Neuronal stem cell (in vitro differentiated cells): ENCODE data around the gene TRIM69.
A peak's percentile ranks its signal among the peaks of the same experiment; 100 is the strongest.
"Not testable (repeated sequence)": the region's sequence is repeated elsewhere in the genome, so short reads cannot be mapped to it uniquely, and the experiment has no call there.

Source experiments
- DNase-seq: peaks from one replicate; pipeline ENCODE4 v3.0.0-alpha.2; 2013; ENCODE audit warnings: low spot score
- H2AFZ ChIP-seq: one replicate; pipeline ENCODE4 v1.6.1; 2013; ENCODE audit warnings: mild to moderate bottlenecking, low read length, inconsistent platforms
- H2AK5ac ChIP-seq: 2 replicates; pipeline ENCODE4 v1.6.1; 2013; ENCODE audit warnings: low read depth, mild to moderate bottlenecking, inconsistent platforms, low read length, moderate library complexity, mixed read lengths
- H2BK120ac ChIP-seq: 2 replicates; pipeline ENCODE4 v1.6.1; 2013; ENCODE audit warnings: low read depth, mild to moderate bottlenecking, inconsistent platforms, low read length, moderate library complexity, mixed read lengths
- H2BK12ac ChIP-seq: one replicate; pipeline ENCODE4 v1.6.1; 2013; ENCODE audit warnings: low read length, inconsistent platforms
- H2BK15ac ChIP-seq: 2 replicates; pipeline ENCODE4 v1.6.1; 2013; ENCODE audit warnings: mild to moderate bottlenecking, low read length, inconsistent platforms, mixed read lengths
- H2BK5ac ChIP-seq: one replicate; pipeline ENCODE4 v1.6.1; 2013; ENCODE audit warnings: inconsistent platforms, mild to moderate bottlenecking, low read length, moderate library complexity
- H3K14ac ChIP-seq: one replicate; pipeline ENCODE4 v1.6.1; 2013; ENCODE audit warnings: low read length, inconsistent platforms
- H3K18ac ChIP-seq: 2 replicates; pipeline ENCODE4 v1.6.1; 2013; ENCODE audit warnings: low read length, inconsistent platforms
- H3K23ac ChIP-seq: 2 replicates; pipeline ENCODE4 v1.6.1; 2013; ENCODE audit warnings: low read depth, mild to moderate bottlenecking, mixed read lengths, low read length, inconsistent platforms; ENCODE audit not compliant: poor library complexity
- H3K27ac ChIP-seq: replicated peaks from 3 replicates; pipeline ENCODE4 v1.5.1; 2013; ENCODE audit warnings: low read length, inconsistent platforms
- H3K27me3 ChIP-seq, 3 experiments: 2 replicates each; pipeline ENCODE4 v1.6.1; 2013; ENCODE audit warnings: low read length in 3 of 3, mild to moderate bottlenecking in 2 of 3, inconsistent platforms in 1 of 3, low read depth in 1 of 3, mixed read lengths in 1 of 3, moderate library complexity in 1 of 3; ENCODE audit not compliant: control insufficient read depth in 3 of 3, insufficient read depth in 3 of 3
- H3K36me3 ChIP-seq, 2 donors: replicated peaks in 1 of 2; 2 replicates each; pipeline ENCODE4 v1.6.1; 2013; ENCODE audit warnings: low read length in 2 of 2; ENCODE audit not compliant: control insufficient read depth in 2 of 2, insufficient read depth in 2 of 2
- H3K4ac ChIP-seq: 2 replicates; pipeline ENCODE4 v1.6.1; 2013; ENCODE audit warnings: inconsistent platforms, mild to moderate bottlenecking, low read length, moderate library complexity
- H3K4me1 ChIP-seq, 2 donors: 1 replicate in 1 of 2; 2 replicates in 1 of 2; pipeline ENCODE4 v1.6.1; 2013; ENCODE audit warnings: low read length in 2 of 2, low read depth in 1 of 2; ENCODE audit not compliant: control insufficient read depth in 2 of 2, insufficient read depth in 1 of 2
- H3K4me2 ChIP-seq: one replicate; pipeline ENCODE4 v1.6.1; 2013; ENCODE audit warnings: mild to moderate bottlenecking, low read length, inconsistent platforms; ENCODE audit not compliant: insufficient read depth, poor library complexity, severe bottlenecking
- H3K4me3 ChIP-seq, 2 donors: 2 replicates each; pipeline ENCODE4 v1.5.1; 2013; ENCODE audit warnings: low read length in 2 of 2, mild to moderate bottlenecking in 2 of 2, inconsistent platforms in 1 of 2, moderate library complexity in 1 of 2
- H3K79me1 ChIP-seq: one replicate; pipeline ENCODE4 v1.6.1; 2013; ENCODE audit warnings: low read depth, mild to moderate bottlenecking, inconsistent platforms, low read length, moderate library complexity
- H3K9ac ChIP-seq: one replicate; pipeline ENCODE4 v1.6.1; 2013; ENCODE audit warnings: mild to moderate bottlenecking, low read depth, low read length, inconsistent platforms; ENCODE audit not compliant: poor library complexity
- H3K9me3 ChIP-seq, 2 donors: replicated peaks in 1 of 2; 2 replicates each; pipeline versions ENCODE3 to v1.6.1; 2013; ENCODE audit warnings: low read length in 2 of 2, mild to moderate bottlenecking in 2 of 2, inconsistent platforms in 1 of 2, low read depth in 1 of 2, mixed read lengths in 1 of 2, moderate library complexity in 1 of 2; ENCODE audit not compliant: control insufficient read depth in 2 of 2, insufficient read depth in 1 of 2
- H4K8ac ChIP-seq: one replicate; pipeline ENCODE4 v1.6.1; 2013; ENCODE audit warnings: low read depth, mild to moderate bottlenecking, inconsistent platforms, low read length, moderate library complexity
- H4K91ac ChIP-seq: one replicate; pipeline ENCODE4 v1.6.1; 2013; ENCODE audit warnings: low read length, low read depth, mild to moderate bottlenecking, inconsistent platforms; ENCODE audit not compliant: poor library complexity
- WGBS, 2 donors: extraction: QIAGEN DNeasy Blood & Tissue Kit; methylation state at CpG; one replicate each; pipeline ENCODE4 v1.1.7; 2013; ENCODE audit warnings: missing lambda C conversion rate in 2 of 2, mixed read lengths in 1 of 2; ENCODE audit not compliant: insufficient read length in 2 of 2, insufficient replicate concordance in 1 of 2; ENCODE audit errors: extremely low coverage in 2 of 2; 5-methylcytosine and 5-hydroxymethylcytosine counted together

TRIM69 gene

DNA sequence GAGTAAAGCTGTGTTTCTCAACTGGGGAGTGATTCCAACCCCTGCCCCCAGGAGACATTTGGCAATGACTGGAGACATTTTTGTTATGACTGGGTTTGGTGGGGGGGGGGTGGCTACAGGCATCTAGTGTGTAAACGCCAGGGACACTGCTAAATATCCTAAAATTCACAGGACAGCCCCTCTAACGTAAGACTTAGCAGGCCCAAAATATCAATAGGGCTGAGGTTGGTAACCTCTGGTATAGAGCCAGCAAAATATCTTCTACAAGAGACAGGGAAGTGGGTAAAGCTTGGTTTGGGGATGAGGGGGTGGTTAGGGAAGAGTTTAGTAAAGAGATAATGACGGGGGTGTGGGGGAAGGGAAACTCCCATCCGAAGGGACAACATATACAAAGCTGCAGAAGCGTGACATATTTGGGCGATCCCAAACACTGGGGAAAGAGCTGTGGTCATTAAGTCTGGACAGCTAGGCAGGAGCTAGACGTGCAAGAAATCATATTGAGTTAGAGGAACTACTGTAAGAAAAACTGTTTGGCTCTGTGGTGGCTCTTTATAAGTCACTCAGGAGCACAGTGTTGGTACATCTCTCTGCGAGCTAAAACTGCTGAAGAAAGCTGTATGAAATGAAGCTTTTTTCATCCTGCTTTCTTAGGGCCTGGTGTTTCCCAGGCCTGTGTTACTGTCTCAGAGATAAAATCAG, 697 bp upstream of the TRIM69 start:
- no peak overlapping the region for H3K4me2 ChIP-seq
- no peak overlapping the region for H4K91ac ChIP-seq
- H2BK12ac ChIP-seq = no peak overlapping the region
- no peak overlapping the region for H2AFZ ChIP-seq
- no peak for DNase-seq
- H3K27ac ChIP-seq = no peak overlapping the region
- no peaks in the 10 kb centered on the region for H3K79me1 ChIP-seq
- H3K36me3 ChIP-seq = peaks cover 0 to 14% of the 10 kb centered on the region in 2 donors
- H3K9me3 ChIP-seq = no peaks in the 10 kb centered on the region
- no peak overlapping the region for H2AK5ac ChIP-seq
- H3K9ac ChIP-seq = no peak overlapping the region
- no peaks in the 10 kb centered on the region for H3K27me3 ChIP-seq
- no peaks in the 10 kb centered on the region for H3K4me1 ChIP-seq
- no peak overlapping the region for H2BK15ac ChIP-seq
- H2BK5ac ChIP-seq = no peak overlapping the region
- no peak overlapping the region for H3K23ac ChIP-seq
- no peak overlapping the region for H3K4me3 ChIP-seq
- H2BK120ac ChIP-seq = no peak overlapping the region
- 100% methylated on average over 1 of the region's 8 CpGs; no CpG with 5 or more reads in 1 of the 2 donors for WGBS, 2 donors
- H3K4ac ChIP-seq = no peak overlapping the region
- H3K18ac ChIP-seq = no peak overlapping the region
- H4K8ac ChIP-seq = no peak overlapping the region
- H3K14ac ChIP-seq = no peak overlapping the region

DNA sequence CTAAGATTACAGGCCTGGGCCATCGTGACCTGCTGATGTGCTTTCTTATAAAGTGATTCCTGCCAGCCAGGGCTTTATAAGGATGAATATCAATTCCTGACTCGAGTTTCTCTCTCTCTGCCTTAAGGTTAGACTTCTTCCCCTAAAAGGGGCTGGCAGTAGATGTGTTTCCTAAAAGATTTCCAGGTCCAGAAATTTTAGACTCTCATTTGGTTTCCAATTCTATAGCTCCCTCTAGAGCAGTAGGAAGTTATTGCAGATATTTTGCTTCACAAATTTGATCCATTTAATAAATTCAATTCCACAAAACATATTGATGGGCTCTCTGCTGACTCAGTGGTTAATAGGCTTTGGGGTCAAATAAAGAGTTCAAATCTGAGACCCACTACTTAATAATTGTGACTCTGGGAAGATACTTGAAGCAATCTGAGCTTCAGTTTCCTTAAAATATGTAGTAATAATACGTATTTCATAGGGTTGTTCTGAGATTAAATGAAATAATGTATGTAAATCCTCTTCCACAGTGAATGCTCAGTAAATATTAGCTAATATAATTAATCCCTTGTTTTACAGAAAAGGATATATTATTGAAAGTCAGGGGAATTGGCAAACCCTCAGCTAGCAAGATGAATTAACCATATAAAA, 2.1 kb downstream of the TRIM69 start:
- no peak overlapping the region for H3K4me2 ChIP-seq

DNA sequence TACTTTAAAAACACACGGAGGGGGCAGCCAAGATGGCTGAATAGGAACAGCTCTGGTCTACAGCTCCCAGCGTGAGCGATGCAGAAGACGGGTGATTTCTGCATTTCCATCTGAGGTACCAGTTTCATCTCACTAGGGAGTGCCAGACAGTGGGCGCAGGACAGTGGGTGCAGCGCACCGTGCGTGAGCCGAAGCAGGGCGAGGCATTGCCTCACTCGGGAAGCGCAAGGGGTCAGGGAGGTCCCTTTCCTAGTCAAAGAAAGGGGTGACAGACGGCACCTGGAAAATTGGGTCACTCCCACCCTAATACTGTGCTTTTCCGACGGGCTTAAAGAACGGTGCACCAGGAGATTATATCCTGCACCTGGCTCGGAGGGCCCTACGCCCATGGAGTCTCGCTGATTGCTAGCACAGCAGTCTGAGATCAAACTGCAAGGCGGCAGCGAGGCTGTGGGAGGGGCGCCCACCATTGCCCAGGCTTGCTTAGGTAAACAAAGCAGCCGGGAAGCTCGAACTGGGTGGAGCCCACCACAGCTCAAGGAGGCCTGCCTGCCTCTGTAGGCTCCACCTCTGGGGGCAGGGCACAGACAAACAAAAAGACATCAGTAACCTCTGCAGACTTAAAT, 3.0 kb downstream of the TRIM69 start:
- H3K18ac ChIP-seq, H3K27me3 ChIP-seq, H3K27ac ChIP-seq, H2BK12ac ChIP-seq, H3K4ac ChIP-seq, H3K9me3 ChIP-seq, DNase-seq, H4K8ac ChIP-seq, H3K9ac ChIP-seq, H3K4me3 ChIP-seq, H2AFZ ChIP-seq, H4K91ac ChIP-seq, H2AK5ac ChIP-seq, H2BK120ac ChIP-seq, H3K4me1 ChIP-seq, H2BK15ac ChIP-seq, H3K36me3 ChIP-seq, H3K4me2 ChIP-seq, H2BK5ac ChIP-seq, H3K79me1 ChIP-seq, H3K23ac ChIP-seq, H3K14ac ChIP-seq: not testable (repeated sequence)
- no CpG with 5 or more reads among the region's 24 CpGs for WGBS, 2 donors

More for the DNA sequence above, 2.1 kb downstream of the TRIM69 start:
- Histone ChIP-seq H3K14ac (no peak overlapping the region), H2BK5ac (no peak overlapping the region), H3K23ac (no peak overlapping the region), H3K18ac (no peak overlapping the region), H3K79me1 (no peaks in the 10 kb centered on the region), H3K27me3 (no peaks in the 10 kb centered on the region), H3K4me1 (no peaks in the 10 kb centered on the region), H3K36me3 (no peaks in the 10 kb centered on the region), H2BK15ac (no peak overlapping the region), H3K9me3 (no peaks in the 10 kb centered on the region), H2BK120ac (no peak overlapping the region), H3K4me3 (no peak overlapping the region), H4K91ac (no peak overlapping the region), H3K9ac (no peak overlapping the region), H3K27ac (no peak overlapping the region), H2AK5ac (no peak overlapping the region), H3K4ac (no peak overlapping the region), H2AFZ (no peak overlapping the region), H2BK12ac (no peak overlapping the region), H4K8ac (no peak overlapping the region)
- WGBS, 2 donors = no CpG with 5 or more reads among the region's 3 CpGs
- peak; percentile 20 for DNase-seq

DNA sequence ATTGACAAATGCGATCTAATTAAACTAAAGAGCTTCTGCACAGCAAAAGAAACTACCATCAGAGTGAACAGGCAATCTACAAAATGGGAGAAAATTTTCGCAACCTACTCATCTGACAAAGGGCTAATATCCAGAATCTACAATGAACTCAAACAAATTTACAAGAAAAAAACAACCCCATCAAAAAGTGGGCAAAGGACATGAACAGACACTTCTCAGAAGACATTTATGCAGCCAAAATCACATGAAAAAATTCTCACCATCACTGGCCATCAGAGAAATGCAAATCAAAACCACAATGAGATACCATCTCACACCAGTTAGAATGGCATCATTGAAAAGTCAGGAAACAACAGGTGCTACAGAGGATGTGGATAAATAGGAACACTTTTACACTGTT, 7.1 kb downstream of the TRIM69 start:
- not testable (repeated sequence) for H3K18ac ChIP-seq, H3K4ac ChIP-seq, DNase-seq, H3K23ac ChIP-seq, H3K27me3 ChIP-seq, H3K4me3 ChIP-seq, H4K8ac ChIP-seq, H2BK5ac ChIP-seq, H3K79me1 ChIP-seq, H3K9ac ChIP-seq, H3K14ac ChIP-seq, H2BK15ac ChIP-seq, H3K4me2 ChIP-seq, H3K27ac ChIP-seq, H3K36me3 ChIP-seq, H2AFZ ChIP-seq, H4K91ac ChIP-seq, H2AK5ac ChIP-seq, H3K4me1 ChIP-seq, H2BK12ac ChIP-seq, H3K9me3 ChIP-seq, H2BK120ac ChIP-seq
- WGBS, 2 donors = no CpG with 5 or more reads among the region's 2 CpGs
